Activated CD8-positive, alpha-beta memory T cell treated with anti-CD3 and anti-CD28 coated beads for 24 hours (primary cell): ENCODE data around the gene CALCA.
"Not testable (repeated sequence)": the region's sequence is repeated elsewhere in the genome, so short reads cannot be mapped to it uniquely, and the experiment has no call there.

Source experiments
- DNase-seq: peaks from one replicate; pipeline ENCODE4 v3.0.0-alpha.2; 2020

Gene CALCA

GRCh38 chr11:14971865-14972580 is at the start of gene CALCA:
Gene CALCA, minus strand, starts transcription at chr11:14972351. Its CDS starts 1,159 bp downstream, at chr11:14971192.
- DNase-seq: no peak

GRCh38 chr11:15016200-15016599 is 44.0 kb upstream of the CALCA start:
- no peak for DNase-seq

- no peak for DNase-seq
Observed at GRCh38 chr11:15011776-15012345, 39.7 kb upstream of the CALCA start.

- DNase-seq: no peak
Observed at GRCh38 chr11:15010865-15011264, 38.7 kb upstream of the CALCA start.

GRCh38 chr11:15006139-15006759 is 34.1 kb upstream of the CALCA start:
- DNase-seq: no peak

- not testable (repeated sequence) for DNase-seq
Observed at GRCh38 chr11:14988133-14988532, 16.0 kb upstream of the CALCA start.

- no peak for DNase-seq
Observed at GRCh38 chr11:14981507-14981906, 9.4 kb upstream of the CALCA start.

- no peak for DNase-seq
Observed at GRCh38 chr11:14980854-14981253, 8.7 kb upstream of the CALCA start.

- DNase-seq: no peak
Observed at GRCh38 chr11:14977101-14977880, 5.1 kb upstream of the CALCA start.

- DNase-seq: no peak
Observed at GRCh38 chr11:14975252-14975587, 3.1 kb upstream of the CALCA start.

- DNase-seq: peak; percentile 83
Observed at GRCh38 chr11:14974515-14975251, 2.5 kb upstream of the CALCA start.

GRCh38 chr11:14973621-14974514 is 1.7 kb upstream of the CALCA start:
- peak; percentile 76 for DNase-seq

GRCh38 chr11:14972581-14973495 is 687 bp upstream of the CALCA start:
- DNase-seq: no peak

- DNase-seq: peak; percentile 86
Observed at GRCh38 chr11:14969901-14970323, 2.2 kb downstream of the CALCA start.

- no peak for DNase-seq
Observed at GRCh38 chr11:14967581-14968243, 4.4 kb downstream of the CALCA start.

GRCh38 chr11:14956111-14956510 is 16.0 kb downstream of the CALCA start:
- DNase-seq: no peak

GRCh38 chr11:14954581-14954980 is 17.6 kb downstream of the CALCA start:
- DNase-seq: no peak

- no peak for DNase-seq
Observed at GRCh38 chr11:14953904-14954303, 18.2 kb downstream of the CALCA start.

- no peak for DNase-seq
Observed at GRCh38 chr11:14949437-14950147, 22.6 kb downstream of the CALCA start.
